ENCODE data around the gene HOXD8. TPM values are rescaled to one million over a fixed set of nuclear protein-coding genes. Genes with fewer than 3 reads are reported as not detected.

The HOXD8 gene
- polyA plus RNA-seq, 1 of the 3 experiments (the other 2 are of a cell fraction): 6.4 TPM

DNA sequence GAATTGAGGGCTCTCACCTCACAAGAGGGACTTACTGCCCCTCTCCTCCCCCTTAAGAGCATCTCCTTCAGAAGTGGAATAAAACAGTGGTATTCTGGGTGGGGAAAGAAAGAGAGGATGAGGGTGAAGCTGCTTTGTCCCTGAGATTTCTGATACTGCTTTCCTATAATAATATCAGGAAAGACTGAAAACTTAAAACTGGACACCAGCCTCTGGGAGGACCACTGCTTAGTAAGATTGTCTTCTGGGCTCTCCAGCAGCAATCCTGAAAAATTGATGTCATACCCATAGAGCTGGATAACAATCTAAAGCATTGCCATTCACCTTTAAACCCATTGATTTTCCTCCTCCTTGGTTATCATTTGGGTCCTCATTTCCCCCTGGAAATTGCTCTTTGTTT lies 17.1 kb downstream of the HOXD8 start:
- no peaks in the 10 kb centered on the region for H3K27me3 ChIP-seq (ENCODE audit: insufficient read depth)

GRCh38 chr2:176147210-176147799 lies 17.8 kb downstream of the HOXD8 start:
- no peak overlapping the region for H3K27ac ChIP-seq (ENCODE audit: low read depth in 2 of 2, low read length in 1 of 2)
- no peaks in the 10 kb centered on the region for H3K9me3 ChIP-seq
- H4K20me1 ChIP-seq (ENCODE audit: insufficient read depth): no peaks in the 10 kb centered on the region
- peaks cover 4% of the 10 kb centered on the region for H3K79me2 ChIP-seq (ENCODE audit: insufficient read depth)
- H3K36me3 ChIP-seq (replicated peaks in 1 of 2; ENCODE audit: control insufficient read depth in 1 of 2, insufficient read depth in 2 of 2, low read length in 1 of 2): no peaks in the 10 kb centered on the region
- ChIA-PET CTCF (interaction anchor here (0.6 to 1.4 kb wide), 6 partner anchors 407 to 505 kb away, joined by 3 to 4 read pairs (median 4); no protein-coding TSS in a partner anchor), POLR2A (no interaction called here)
- H3K4me3 ChIP-seq (ENCODE audit: low read depth in 2 of 2, low read length in 1 of 2): no peak overlapping the region
- H3K27me3 ChIP-seq (ENCODE audit: insufficient read depth): no peaks in the 10 kb centered on the region
- H3K4me2 ChIP-seq: no peak overlapping the region
- 95% methylated on average over 32 of the region's 32 CpGs for WGBS (ENCODE audit: low lambda C conversion rate)
- no peaks in the 10 kb centered on the region for H3F3A ChIP-seq (replicated peaks; ENCODE audit: insufficient read depth)
- peaks cover 0 to 8% of the 10 kb centered on the region in 2 experiments; a peak in 1 of 4 replicates for H3K4me1 ChIP-seq (ENCODE audit: control insufficient read depth in 1 of 2, insufficient read depth in 2 of 2, low read depth in 1 of 2, low read length in 1 of 2)
- H3K9ac ChIP-seq: no peak overlapping the region
- no peak for DNase-seq
- no peak overlapping the region for H2AFZ ChIP-seq (ENCODE audit: low read depth)
- no peaks in the 10 kb centered on the region for H3K9me2 ChIP-seq
- TF ChIP-seq RCOR1 (IDR thresholded peaks at IDR 0.05; ENCODE audit: low read length) (no peak), MEF2A (IDR thresholded peaks at IDR 0.05; ENCODE audit: borderline replicate concordance, low read depth) (no peak), SMC3 (IDR thresholded peaks at IDR 0.05; ENCODE audit: low read depth, low read length) (no peak), FOSL2 (IDR thresholded peaks at IDR 0.05; ENCODE audit: borderline replicate concordance, low read depth) (no peak)

More for the DNA sequence above, 17.1 kb downstream of the HOXD8 start:
- Histone ChIP-seq H3K9me3 (no peaks in the 10 kb centered on the region), H3K4me1 (ENCODE audit: control insufficient read depth in 1 of 2, insufficient read depth in 2 of 2, low read depth in 1 of 2, low read length in 1 of 2) (peaks cover 0 to 8% of the 10 kb centered on the region in 2 experiments; a peak in 1 of 4 replicates), H2AFZ (ENCODE audit: low read depth) (no peak overlapping the region), H3K9ac (no peak overlapping the region), H3K4me3 (ENCODE audit: low read depth in 2 of 2, low read length in 1 of 2) (no peak overlapping the region), H3F3A (replicated peaks; ENCODE audit: insufficient read depth) (no peaks in the 10 kb centered on the region), H3K4me2 (no peak overlapping the region), H3K9me2 (no peaks in the 10 kb centered on the region), H3K27ac (ENCODE audit: low read depth in 2 of 2, low read length in 1 of 2) (no peak overlapping the region), H3K79me2 (ENCODE audit: insufficient read depth) (peaks cover 4% of the 10 kb centered on the region), H4K20me1 (ENCODE audit: insufficient read depth) (no peaks in the 10 kb centered on the region), H3K36me3 (replicated peaks in 1 of 2; ENCODE audit: control insufficient read depth in 1 of 2, insufficient read depth in 2 of 2, low read length in 1 of 2) (no peaks in the 10 kb centered on the region)
- no peak for DNase-seq
- no peak for TF ChIP-seq NFIC (IDR thresholded peaks at IDR 0.05; ENCODE audit: borderline replicate concordance)
- no peak for TF ChIP-seq RFX5 (IDR thresholded peaks at IDR 0.05; ENCODE audit: low read length)
- ChIA-PET CTCF (interaction anchor here (1.1 to 11.3 kb wide), 5 partner anchors 309 to 505 kb away, joined by 3 to 154 read pairs (median 4); no protein-coding TSS in a partner anchor), POLR2A (no interaction called here)

GRCh38 chr2:176147800-176148496 lies 18.4 kb downstream of the HOXD8 start:
- Histone ChIP-seq H3F3A (replicated peaks; ENCODE audit: insufficient read depth) (no peaks in the 10 kb centered on the region), H3K36me3 (replicated peaks in 1 of 2; ENCODE audit: control insufficient read depth in 1 of 2, insufficient read depth in 2 of 2, low read length in 1 of 2) (peaks cover 0 to 6% of the 10 kb centered on the region in 2 experiments), H3K4me1 (ENCODE audit: control insufficient read depth in 1 of 2, insufficient read depth in 2 of 2, low read depth in 1 of 2, low read length in 1 of 2) (peaks cover 0 to 8% of the 10 kb centered on the region in 2 experiments; a peak in 1 of 4 replicates), H3K4me2 (no peak overlapping the region), H3K27me3 (ENCODE audit: insufficient read depth) (no peaks in the 10 kb centered on the region), H3K9me3 (no peaks in the 10 kb centered on the region), H3K27ac (ENCODE audit: low read depth in 2 of 2, low read length in 1 of 2) (no peak overlapping the region; a peak in 1 of 4 replicates), H3K9me2 (no peaks in the 10 kb centered on the region), H3K9ac (no peak overlapping the region), H2AFZ (ENCODE audit: low read depth) (no peak overlapping the region), H3K4me3 (ENCODE audit: low read depth in 2 of 2, low read length in 1 of 2) (no peak overlapping the region), H3K79me2 (ENCODE audit: insufficient read depth) (peaks cover 4% of the 10 kb centered on the region; the same call in 1 of the 2 replicates), H4K20me1 (ENCODE audit: insufficient read depth) (no peaks in the 10 kb centered on the region)
- no peak for DNase-seq
- 95% methylated on average over 28 of the region's 31 CpGs for WGBS (ENCODE audit: low lambda C conversion rate)
- ChIA-PET POLR2A (no interaction called here), CTCF (interaction anchor here (0.9 to 4.4 kb wide), 5 partner anchors 8 to 503 kb away, joined by 3 to 24 read pairs (median 4); no protein-coding TSS in a partner anchor)
- no peak for TF ChIP-seq ELF1 (IDR thresholded peaks at IDR 0.05)
- no peak for TF ChIP-seq SIN3A (IDR thresholded peaks at IDR 0.05; ENCODE audit: borderline replicate concordance, low read depth, low read length)
- no peak for TF ChIP-seq PBX3 (IDR thresholded peaks at IDR 0.05)
- no peak for TF ChIP-seq SMC3 (IDR thresholded peaks at IDR 0.05; ENCODE audit: low read depth, low read length)
- TF ChIP-seq, protein P1, sequence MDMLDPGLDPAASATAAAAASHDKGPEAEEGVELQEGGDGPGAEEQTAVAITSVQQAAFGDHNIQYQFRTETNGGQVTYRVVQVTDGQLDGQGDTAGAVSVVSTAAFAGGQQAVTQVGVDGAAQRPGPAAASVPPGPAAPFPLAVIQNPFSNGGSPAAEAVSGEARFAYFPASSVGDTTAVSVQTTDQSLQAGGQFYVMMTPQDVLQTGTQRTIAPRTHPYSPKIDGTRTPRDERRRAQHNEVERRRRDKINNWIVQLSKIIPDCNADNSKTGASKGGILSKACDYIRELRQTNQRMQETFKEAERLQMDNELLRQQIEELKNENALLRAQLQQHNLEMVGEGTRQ (IDR thresholded peaks at IDR 0.05; ENCODE audit: borderline replicate concordance, low read depth, low read length): no peak
- TF ChIP-seq NFIC (IDR thresholded peaks at IDR 0.05; ENCODE audit: borderline replicate concordance): no peak
- no peak for TF ChIP-seq ZBTB33 (IDR thresholded peaks at IDR 0.05; ENCODE audit: borderline replicate concordance, low read depth)
- no peak for TF ChIP-seq NRF1 (IDR thresholded peaks at IDR 0.05; ENCODE audit: low read depth, low read length)
- TF ChIP-seq CTCF (IDR thresholded peaks at IDR 0.05): no peak

Measured in SK-N-SH (cell line).